ENCODE data around the gene SYT7. TPM values are rescaled to one million over a fixed set of nuclear protein-coding genes. Genes with fewer than 3 reads are reported as not detected.
A peak's percentile ranks its signal among the peaks of the same experiment; 100 is the strongest.

The SYT7 gene
- total and polyA plus RNA-seq, 4 donors, result 1.7 to 10.6 (median 3.8) TPM

DNA sequence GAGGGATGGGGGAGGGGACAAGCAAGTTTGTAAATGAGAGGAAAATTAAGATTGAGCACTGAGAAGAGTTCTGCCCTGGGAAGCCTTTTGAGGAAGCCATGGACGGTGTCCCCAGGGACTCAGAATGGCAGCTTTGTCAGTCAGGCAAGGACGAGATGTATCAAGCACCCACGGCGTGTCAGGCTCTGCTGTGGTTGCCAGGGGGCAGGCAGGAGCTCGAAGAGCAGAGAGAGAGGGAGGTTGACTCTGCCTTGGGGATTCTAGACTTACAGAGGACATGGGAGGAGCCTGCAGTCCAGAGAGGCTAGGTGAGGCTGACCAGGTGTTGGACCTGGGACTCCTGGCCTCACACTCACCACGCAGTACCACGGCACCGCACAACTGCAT lies 29.1 kb upstream of the SYT7 start:
- Histone ChIP-seq H3K9me3 (ENCODE audit: control insufficient read depth in 4 of 4, insufficient read depth in 3 of 4, low read length in 3 of 4) (no peaks in the 10 kb centered on the region), H3K4me1 (ENCODE audit: control insufficient read depth in 5 of 5, insufficient read depth in 5 of 5, low read length in 5 of 5) (peaks cover 0 to 12% (median 0%) of the 10 kb centered on the region in 5 donors), H3K36me3 (ENCODE audit: control insufficient read depth in 4 of 4, insufficient read depth in 4 of 4, low read length in 4 of 4) (no peaks in the 10 kb centered on the region), H3K4me3 (no peak overlapping the region), H3K9ac (ENCODE audit: insufficient read depth in 1 of 2, low read length in 2 of 2) (no peak overlapping the region), H3K27me3 (ENCODE audit: control insufficient read depth in 3 of 3, insufficient read depth in 3 of 3, low read length in 2 of 3) (no peaks in the 10 kb centered on the region), H3K27ac (ENCODE audit: low read depth in 1 of 2, low read length in 1 of 2) (no peak overlapping the region)
- TF ChIP-seq, protein P1, sequence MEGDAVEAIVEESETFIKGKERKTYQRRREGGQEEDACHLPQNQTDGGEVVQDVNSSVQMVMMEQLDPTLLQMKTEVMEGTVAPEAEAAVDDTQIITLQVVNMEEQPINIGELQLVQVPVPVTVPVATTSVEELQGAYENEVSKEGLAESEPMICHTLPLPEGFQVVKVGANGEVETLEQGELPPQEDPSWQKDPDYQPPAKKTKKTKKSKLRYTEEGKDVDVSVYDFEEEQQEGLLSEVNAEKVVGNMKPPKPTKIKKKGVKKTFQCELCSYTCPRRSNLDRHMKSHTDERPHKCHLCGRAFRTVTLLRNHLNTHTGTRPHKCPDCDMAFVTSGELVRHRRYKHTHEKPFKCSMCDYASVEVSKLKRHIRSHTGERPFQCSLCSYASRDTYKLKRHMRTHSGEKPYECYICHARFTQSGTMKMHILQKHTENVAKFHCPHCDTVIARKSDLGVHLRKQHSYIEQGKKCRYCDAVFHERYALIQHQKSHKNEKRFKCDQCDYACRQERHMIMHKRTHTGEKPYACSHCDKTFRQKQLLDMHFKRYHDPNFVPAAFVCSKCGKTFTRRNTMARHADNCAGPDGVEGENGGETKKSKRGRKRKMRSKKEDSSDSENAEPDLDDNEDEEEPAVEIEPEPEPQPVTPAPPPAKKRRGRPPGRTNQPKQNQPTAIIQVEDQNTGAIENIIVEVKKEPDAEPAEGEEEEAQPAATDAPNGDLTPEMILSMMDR (IDR thresholded peaks at IDR 0.05; ENCODE audit: control extremely low read depth, extremely low read depth), result no peak
- 42 to 45% methylated on average over 8 of the region's 8 CpGs for WGBS, 2 donors
- ATAC-seq (ENCODE audit: insufficient read depth, low FRiP score), result no peak
- DNase-seq, result peak in 1 of 3 donors; percentile 28

DNA sequence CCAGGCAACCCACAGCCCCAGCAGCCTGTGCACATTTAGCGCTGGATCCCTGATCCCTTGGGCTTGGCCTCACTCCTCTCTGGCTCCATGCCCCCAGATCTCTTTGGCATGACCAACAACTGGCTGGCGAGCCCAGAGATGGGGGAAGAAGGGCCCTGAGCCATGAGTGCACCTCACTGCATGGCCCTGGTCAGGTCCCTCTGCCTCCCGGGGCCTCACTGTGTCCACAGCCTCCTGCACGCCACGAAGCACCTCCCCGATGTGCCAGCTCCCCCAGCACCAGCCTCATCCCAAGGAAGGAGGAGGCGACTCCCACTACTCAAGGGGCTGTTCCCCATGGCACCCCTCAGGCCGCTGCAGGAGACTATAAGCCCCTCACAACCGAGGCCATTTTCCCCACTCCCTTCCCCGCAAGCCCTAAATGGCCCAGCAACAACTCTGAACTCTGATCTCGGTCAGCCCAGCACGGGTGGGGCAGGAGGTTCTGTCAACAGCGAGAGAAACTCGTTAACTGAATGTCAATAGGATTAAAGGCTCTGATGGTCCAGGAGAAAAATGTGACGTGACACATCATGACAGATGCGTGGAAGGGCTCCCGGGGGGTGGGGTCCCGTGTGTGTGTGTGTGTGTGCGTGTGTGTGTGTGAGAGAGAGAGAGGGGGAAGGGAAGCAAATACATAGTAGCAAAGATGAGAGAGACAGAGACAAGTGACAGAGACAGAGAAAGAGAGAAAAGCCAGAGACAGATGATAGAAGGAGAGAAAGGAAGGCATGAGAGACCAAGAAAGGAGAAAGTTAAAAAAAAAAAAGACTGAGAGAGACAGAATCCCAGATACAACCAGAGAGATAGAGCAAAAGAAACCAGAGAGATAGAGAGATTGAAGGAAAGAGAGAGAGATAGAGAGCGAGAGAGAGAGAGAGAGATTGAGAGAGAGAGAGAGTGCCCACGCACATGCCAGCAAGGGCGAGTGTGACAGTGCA lies 28.4 kb upstream of the SYT7 start:
- no peak for ATAC-seq (ENCODE audit: insufficient read depth, low FRiP score)
- no peaks in the 10 kb centered on the region for H3K27me3 ChIP-seq (ENCODE audit: control insufficient read depth in 3 of 3, insufficient read depth in 3 of 3, low read length in 2 of 3)

DNA sequence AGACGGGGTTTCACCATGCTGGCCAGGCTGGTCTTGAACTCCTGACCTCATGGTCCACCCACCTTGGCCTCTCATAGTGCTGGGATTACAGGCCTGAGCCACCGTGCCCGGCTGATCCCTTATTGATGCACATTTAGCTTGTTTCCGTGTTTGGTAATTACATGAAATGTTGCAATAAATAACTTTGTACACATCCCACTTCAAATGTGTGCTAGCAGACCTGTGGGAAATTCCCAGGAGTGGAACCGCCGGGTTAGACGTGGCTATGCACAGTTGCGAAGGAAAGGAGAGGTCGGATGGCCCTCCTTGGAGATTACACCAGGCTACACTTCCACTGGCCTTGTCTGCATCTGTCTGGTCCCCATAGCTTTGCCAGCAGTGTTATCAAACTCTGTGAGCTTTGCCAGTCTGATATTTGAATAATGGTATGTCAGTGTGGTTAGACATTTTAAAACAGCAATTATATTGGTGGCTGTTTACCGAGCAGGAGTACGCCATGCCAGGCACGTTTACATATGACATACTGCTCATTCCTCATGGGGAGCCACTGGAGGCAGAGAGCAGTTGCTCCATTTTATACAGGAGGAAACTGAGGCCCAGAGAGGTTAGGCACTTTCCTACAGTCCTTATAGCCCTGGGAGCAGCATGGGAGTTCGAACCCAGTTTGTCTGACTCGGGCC lies 27.2 kb upstream of the SYT7 start:
- TF ChIP-seq, protein P1 (IDR thresholded peaks at IDR 0.05; ENCODE audit: control extremely low read depth, extremely low read depth), result no peak
- Histone ChIP-seq H3K9ac (ENCODE audit: insufficient read depth in 1 of 2, low read length in 2 of 2) (no peak overlapping the region), H3K27me3 (ENCODE audit: control insufficient read depth in 3 of 3, insufficient read depth in 3 of 3, low read length in 2 of 3) (no peaks in the 10 kb centered on the region), H3K27ac (ENCODE audit: low read depth in 1 of 2, low read length in 1 of 2) (no peak overlapping the region), H3K4me1 (ENCODE audit: control insufficient read depth in 5 of 5, insufficient read depth in 5 of 5, low read length in 5 of 5) (no peaks in the 10 kb centered on the region), H3K9me3 (ENCODE audit: control insufficient read depth in 4 of 4, insufficient read depth in 3 of 4, low read length in 3 of 4) (no peaks in the 10 kb centered on the region), H3K36me3 (ENCODE audit: control insufficient read depth in 4 of 4, insufficient read depth in 4 of 4, low read length in 4 of 4) (no peaks in the 10 kb centered on the region), H3K4me3 (no peak overlapping the region)
- ATAC-seq (ENCODE audit: insufficient read depth, low FRiP score) (no peak), DNase-seq (no peak)
- 83 to 86% methylated on average over 14 of the region's 14 CpGs for WGBS, 2 donors

More for the DNA sequence above, 28.4 kb upstream of the SYT7 start:
- no peaks in the 10 kb centered on the region for H3K36me3 ChIP-seq (ENCODE audit: control insufficient read depth in 4 of 4, insufficient read depth in 4 of 4, low read length in 4 of 4)
- no peak overlapping the region for H3K9ac ChIP-seq (ENCODE audit: insufficient read depth in 1 of 2, low read length in 2 of 2)
- peaks cover 0 to 9% (median 0%) of the 10 kb centered on the region in 5 donors for H3K4me1 ChIP-seq (ENCODE audit: control insufficient read depth in 5 of 5, insufficient read depth in 5 of 5, low read length in 5 of 5)
- no peaks in the 10 kb centered on the region for H3K9me3 ChIP-seq (ENCODE audit: control insufficient read depth in 4 of 4, insufficient read depth in 3 of 4, low read length in 3 of 4)
- no peak for DNase-seq
- 54 to 67% methylated on average over 22 of the region's 22 CpGs for WGBS, 2 donors
- H3K27ac ChIP-seq (ENCODE audit: low read depth in 1 of 2, low read length in 1 of 2), result no peak overlapping the region
- H3K4me3 ChIP-seq, result no peak overlapping the region
- TF ChIP-seq, protein P1 (IDR thresholded peaks at IDR 0.05; ENCODE audit: control extremely low read depth, extremely low read depth), result no peak
